ENCODE data around the gene SDR39U1.
"Not testable (repeated sequence)": the region's sequence is repeated elsewhere in the genome, so short reads cannot be mapped to it uniquely, and the experiment has no call there.

Gene SDR39U1

DNA sequence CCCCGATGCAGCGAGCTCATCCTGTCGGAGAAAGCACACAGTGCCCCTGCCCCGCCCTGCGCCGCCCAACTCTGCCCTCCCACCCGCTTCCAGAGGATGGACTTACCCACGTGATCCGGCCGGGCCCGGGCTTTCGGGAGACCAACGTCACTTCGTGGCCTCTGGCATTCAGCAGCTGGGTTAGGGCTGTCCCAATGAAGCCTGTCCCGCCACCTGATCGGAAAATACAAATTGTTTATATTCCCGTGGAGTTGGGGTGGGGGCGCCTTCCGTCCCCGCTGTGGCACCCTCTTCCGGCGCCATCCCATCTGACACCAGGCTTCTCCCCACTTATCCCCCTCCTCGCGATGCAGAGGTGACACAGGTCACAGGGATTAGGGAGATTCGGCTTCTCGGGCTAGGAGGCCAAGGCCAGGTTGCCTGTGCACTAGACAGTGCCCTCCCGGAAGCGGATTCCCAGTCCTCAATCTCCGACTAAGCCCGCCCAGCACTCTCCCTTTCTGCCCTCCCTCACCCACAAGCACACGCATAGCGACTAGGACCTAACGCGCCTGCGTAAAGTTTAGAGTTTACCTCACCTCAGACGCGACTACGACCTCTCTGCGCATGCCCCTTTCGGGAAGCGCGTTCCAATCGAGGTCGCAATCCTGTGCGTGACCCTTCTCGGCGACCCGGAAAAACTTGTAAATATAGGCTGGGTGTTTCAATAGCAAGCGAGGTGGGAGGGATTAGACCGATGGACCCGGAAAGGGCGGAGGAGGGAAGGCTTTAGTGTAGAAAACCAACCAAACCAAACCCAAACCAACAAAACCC is at the start of gene SDR39U1:
Gene SDR39U1 (minus strand): TSS at position 537 of the 813 bp plus-strand sequence. CDS start 7 bp downstream, at position 530.
- DNase-seq, result peak; percentile 88 to 91

DNA sequence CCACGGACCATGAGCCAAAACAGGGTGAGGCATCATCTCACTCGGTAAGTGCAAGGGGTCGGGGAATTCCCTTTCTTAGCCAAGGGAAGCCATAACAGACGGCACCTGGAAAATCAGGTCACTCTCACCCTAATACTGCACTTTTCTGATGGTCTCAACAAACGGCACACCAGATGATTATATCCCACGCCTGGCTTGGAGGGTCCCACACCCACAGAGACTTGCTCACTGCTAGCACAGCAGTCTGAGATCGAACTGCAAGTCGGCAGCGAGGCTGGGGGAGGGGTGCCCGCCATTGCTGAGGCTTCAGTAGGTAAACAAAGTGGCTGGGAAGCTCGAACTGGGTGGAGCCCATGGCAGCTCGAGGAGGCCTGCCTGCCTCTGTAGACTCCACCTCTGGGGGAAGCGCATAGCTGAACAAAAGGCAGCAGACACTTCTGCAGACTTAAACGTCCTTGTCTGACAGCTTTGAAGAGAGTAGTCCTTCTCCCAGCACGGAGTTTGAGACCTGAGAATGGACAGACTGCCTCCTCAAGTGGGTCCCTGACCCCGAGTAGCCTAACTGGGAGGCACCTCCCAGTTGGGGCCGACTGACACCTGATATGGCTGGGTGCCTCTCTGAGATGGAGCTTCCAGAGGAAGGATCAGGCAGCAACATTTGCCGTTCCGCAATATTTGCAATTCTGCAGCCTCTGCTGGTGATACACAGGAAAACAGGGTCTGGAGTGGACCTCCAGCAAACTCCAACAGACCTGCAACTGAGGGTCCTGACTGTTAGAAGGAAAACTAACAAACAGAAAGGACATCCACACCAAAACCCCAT is 49.2 kb upstream of the SDR39U1 start:
- not testable (repeated sequence) for DNase-seq

DNA sequence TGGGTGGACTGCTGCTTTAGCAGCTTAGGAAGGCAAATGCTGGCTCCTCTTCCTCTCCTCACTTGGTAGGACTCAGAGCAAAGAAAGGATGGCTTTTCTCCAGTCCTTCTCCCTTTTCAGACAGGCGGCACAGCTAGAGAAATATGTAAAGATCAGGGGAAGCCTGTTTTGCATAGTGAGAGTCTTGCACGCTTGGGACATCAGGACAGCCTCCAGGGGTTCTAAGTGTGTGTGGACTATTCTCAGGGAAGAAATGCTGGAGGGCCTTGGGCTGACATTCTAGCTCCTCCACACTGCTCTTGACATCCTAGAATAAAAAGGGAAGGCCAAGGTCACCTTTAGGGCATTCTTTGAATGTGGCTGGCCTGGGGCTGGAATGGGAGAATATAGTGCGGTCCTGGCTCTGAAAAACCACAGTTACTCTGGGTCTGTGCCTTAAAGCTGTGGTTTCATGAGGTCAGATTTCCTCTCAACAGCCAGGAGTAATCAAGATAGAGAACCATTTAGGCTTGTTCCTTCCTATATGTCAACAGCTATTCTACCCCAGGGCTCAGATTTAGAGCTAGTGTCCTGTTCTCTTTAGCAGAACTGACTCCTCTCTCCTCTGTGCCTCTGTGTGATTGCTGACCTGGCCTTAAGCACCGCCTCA is 41.2 kb upstream of the SDR39U1 start:
- DNase-seq, result no peak

DNA sequence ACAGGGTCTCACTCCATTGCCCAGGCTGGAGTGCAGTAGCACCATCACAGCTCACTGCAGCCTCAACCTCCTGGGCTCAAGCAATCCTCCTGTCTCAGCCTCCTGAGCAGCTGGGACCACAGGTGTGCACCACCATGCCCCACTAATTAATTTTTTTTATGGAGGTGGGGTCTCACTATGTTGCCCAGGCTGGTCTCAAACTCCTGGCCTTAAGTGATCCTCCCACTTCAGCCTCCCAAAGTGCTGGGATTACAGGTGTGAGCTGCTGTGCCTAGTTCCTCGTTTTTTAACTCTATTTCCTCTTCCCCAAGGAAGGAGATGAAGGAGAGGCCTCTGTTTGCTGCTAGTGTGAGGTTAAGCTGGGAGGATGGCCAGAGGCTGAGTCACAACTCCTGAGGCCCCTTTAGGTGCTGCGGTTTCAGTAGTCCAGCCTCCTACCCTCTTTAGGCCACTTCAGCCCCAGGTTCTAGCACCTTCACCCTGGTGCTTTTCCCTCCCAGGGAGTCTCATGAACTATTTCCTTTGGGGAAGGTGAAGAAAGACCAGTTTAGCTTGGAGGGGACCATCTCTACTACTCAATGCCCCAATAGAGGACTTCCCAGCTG is 40.2 kb upstream of the SDR39U1 start:
- not testable (repeated sequence) for DNase-seq

- DNase-seq, result peak; percentile 33 to 55
These were observed 39.2 kb upstream of the SDR39U1 start for GRCh38 chr14:24481622-24482324.

GRCh38 chr14:24479999-24480398 is 37.4 kb upstream of the SDR39U1 start:
- DNase-seq, result not testable (repeated sequence)

DNA sequence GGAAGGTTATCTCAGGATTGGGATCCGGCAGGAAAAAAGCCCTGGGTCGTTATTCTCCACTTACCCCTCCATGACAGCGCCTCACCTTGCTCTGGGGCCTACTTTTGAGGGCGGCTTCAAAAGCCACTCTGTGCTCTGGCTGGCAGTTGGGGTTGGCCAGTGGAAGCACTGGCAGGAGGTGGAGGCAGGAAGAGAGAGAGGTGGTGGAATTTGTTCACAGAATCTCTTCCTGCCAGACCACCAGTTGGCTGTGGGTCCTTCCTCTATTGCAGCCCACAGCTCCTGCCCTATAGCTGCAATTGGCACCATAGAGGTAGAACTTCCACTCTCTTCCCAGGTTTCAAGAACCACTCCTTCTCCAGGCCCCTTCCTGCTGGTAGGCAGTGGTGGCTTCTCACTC is 32.7 kb upstream of the SDR39U1 start:
- no peak for DNase-seq

- DNase-seq, result no peak
These were observed 30.6 kb upstream of the SDR39U1 start for GRCh38 chr14:24473211-24473610.

DNA sequence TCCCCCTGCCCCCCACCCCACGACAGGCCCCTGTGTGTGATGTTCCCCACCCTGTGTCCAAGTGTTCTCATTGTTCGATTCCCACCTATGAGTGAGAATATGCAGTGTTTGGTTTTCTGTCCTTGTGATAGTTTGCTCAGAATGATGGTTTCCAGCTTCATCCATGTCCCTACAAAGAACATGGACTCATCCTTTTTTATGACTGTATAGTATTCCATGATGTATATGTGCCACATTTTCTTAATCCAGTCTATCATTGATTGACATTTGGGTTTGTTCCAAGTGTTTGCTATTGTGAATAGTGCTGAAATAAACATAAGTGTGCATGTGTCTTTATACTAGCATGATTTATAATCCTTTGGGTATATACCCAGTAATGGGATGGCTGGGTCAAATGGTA is 27.9 kb upstream of the SDR39U1 start:
- not testable (repeated sequence) for DNase-seq

- no peak for DNase-seq
These were observed 23.2 kb upstream of the SDR39U1 start for GRCh38 chr14:24465805-24466204.

DNA sequence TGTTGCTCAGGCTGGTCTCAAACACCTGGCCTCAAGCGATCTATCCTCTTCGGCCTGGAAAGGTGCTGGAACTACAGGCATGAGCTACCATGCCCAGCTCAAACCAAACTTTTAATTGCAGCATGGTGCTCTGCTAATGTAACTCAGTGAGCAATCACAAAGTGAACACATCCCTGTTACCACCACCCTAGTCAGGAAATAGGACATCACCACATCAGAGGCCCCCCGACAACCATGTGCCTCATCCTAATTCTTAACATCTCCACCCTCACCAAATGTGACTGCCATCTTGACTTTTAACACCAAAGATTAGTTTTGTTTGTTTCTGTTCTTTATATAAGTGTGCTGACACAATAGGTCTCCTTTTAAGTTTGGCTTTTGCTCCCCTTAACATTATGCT is 22.8 kb upstream of the SDR39U1 start:
- DNase-seq, result no peak

DNA sequence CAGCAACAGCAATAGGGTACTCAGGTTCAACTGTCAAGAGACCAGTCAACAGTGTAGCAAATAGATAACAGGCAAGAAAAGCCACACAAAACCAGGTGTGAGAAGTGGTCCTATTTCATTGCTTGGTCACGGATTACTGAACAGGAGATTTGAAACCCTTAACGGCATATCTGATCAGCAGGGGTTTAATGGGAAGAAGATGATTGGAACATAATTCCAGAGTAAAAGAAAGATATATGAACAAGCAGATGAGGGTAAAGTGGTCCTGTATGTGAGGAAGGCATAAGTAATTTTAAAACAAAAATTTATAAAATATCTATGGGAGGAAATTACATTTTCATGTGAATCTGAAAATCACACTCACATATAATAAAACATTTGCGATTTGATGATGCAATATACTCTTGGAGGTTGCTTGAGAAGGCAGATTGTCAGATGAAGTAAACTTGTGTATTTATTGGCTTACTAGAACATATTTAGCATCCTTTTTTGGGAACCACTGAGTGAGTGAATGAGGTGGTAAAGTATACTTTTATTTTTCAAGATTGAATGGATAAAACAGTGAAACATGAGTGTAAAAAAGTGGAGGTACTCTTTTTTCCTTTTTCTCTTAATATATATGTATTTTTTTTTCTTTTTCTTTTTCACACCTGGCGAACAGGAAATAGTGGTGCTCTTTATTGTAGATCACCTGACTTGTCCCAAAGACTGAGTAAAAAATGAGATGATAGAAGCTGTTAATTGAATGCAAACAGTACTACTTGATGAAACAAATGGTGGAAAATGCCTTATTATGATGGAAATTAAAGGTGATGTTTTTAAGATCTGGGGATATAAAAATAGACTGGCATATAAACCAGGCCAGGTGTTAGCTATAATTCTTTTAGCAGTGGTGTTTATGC is 21.6 kb upstream of the SDR39U1 start:
- no peak for DNase-seq

GRCh38 chr14:24463017-24463883 is 20.7 kb upstream of the SDR39U1 start:
- no peak for DNase-seq

GRCh38 chr14:24461336-24461735 is 18.8 kb upstream of the SDR39U1 start:
- DNase-seq, result no peak

- DNase-seq, result no peak
These were observed 16.8 kb upstream of the SDR39U1 start for GRCh38 chr14:24459331-24459730.

DNA sequence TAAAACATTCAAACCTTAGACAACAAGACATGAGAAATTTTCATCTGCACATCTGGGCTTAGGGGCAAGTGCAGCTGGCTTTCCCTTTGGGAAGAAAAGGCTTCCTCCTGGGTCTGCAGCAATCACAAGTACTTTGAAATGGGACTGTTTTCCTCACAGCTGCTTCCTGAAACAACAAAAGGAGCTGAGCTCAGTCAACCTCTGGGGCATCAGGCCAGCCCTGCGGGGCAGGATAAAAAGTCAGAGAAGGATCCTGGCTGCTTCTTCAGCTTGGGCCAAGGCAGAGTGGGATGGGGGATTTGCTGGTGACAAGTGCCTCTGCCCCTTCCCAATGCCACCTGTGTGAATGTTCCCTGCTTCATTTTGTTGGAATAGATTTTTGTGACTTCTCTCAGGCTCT is 16.2 kb upstream of the SDR39U1 start:
- DNase-seq, result no peak

GRCh38 chr14:24456980-24457379 is 14.4 kb upstream of the SDR39U1 start:
- DNase-seq, result no peak

- DNase-seq, result not testable (repeated sequence)
These were observed 8.3 kb upstream of the SDR39U1 start for GRCh38 chr14:24450828-24451227.

DNA sequence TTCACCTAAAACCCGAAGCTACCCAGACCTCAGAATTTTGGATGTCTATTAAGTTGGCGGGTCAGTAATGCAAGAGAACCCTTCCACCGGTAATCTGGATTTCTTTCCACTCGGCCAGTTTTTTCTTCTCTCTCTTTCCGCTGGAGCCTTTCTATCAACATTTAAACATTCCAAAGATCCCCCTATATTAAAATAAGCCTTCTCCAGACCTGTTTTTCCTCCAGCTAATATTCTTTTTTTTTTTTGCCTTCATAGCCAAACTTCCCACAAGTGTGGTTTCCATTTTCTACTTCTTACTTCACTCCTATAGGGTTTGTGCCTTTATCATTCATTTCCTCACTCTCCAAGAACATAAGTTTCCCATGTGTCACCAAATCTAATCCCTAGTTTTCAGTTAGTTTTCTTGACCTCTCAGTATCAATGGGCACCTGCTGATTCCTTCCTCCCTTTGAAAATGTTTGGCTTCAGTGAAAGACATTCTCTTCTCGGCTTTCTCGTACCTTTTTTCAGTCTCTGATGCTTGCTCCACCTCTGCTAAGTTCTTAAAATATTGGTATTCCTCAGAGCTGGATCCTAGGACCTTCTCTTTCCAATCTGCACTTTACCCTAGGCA is 583 bp upstream of the SDR39U1 start:
- no peak for DNase-seq

GRCh38 chr14:24441904-24442239 is 704 bp downstream of the SDR39U1 start:
- no peak for DNase-seq
